Peyer's patch (tissue), 4 donors: ENCODE data around the gene SMPDL3A. TPM values are rescaled to one million over a fixed set of nuclear protein-coding genes. Genes with fewer than 3 reads are reported as not detected.

ENCODE experiments used
- DNase-seq, 3 donors: peaks; one replicate each; pipeline ENCODE4 v3.0.0-alpha.2; 2017 to 2019
- H3K27ac ChIP-seq, 4 donors: fragments of 200-600 bp; sonication (generic); one replicate each; pipeline ENCODE4 v1.5.1; 2016 to 2019
- H3K27me3 ChIP-seq, 2 donors: fragments of 200-600 bp; sonication (generic); one replicate each; pipeline ENCODE4 v1.5.1; 2019
- H3K36me3 ChIP-seq, 3 donors: fragments of 200-600 bp; sonication (generic); one replicate each; pipeline ENCODE4 v1.5.1; 2016 to 2019
- H3K4me1 ChIP-seq, 4 donors: fragments of 200-600 bp; sonication (generic); one replicate each; pipeline ENCODE4 v1.5.1; 2016 to 2019
- H3K4me3 ChIP-seq, 4 donors: fragments of 200-600 bp; sonication (generic); 1 replicate in 3 of 4; 2 replicates in 1 of 4; pipeline ENCODE4 v1.5.1; 2016 to 2019; ENCODE audit warnings: mild to moderate bottlenecking in 1 of 4
- H3K9me3 ChIP-seq, 4 donors: fragments of 200-600 bp; sonication (generic); one replicate each; pipeline ENCODE4 v1.5.1; 2016 to 2019; ENCODE audit warnings: mild to moderate bottlenecking in 1 of 4
- POLR2A ChIP-seq, 2 donors: fragments of 450-650 bp; IDR thresholded peaks; one replicate each; pipeline ENCODE4 v1.5.1; 2017; ENCODE audit warnings: antibody characterized with exemption in 2 of 2, mild to moderate bottlenecking in 2 of 2, moderate library complexity in 2 of 2
- total RNA-seq, 4 donors: library from RNA; depleted of rRNA; stranded (reverse); fragments of >200 nt; gene quantifications; one replicate each; pipeline ENCODE4 v1.1.0, GENCODE V29; 2016
- TF ChIP-seq, protein P1 (sequence below), 6 experiments: fragments of 450-650 bp in 4 of 6; fragments of 200-600 bp in 2 of 6; sonication (generic) in 1 of 6; IDR thresholded peaks; one replicate each; pipeline ENCODE4 v1.5.1; 2017 to 2019; ENCODE audit warnings: antibody characterized with exemption in 6 of 6, mild to moderate bottlenecking in 3 of 6, moderate library complexity in 1 of 6

The SMPDL3A gene
- total RNA-seq, 4 donors from 2014 or later = 15.7 to 641 (median 190) TPM

DNA sequence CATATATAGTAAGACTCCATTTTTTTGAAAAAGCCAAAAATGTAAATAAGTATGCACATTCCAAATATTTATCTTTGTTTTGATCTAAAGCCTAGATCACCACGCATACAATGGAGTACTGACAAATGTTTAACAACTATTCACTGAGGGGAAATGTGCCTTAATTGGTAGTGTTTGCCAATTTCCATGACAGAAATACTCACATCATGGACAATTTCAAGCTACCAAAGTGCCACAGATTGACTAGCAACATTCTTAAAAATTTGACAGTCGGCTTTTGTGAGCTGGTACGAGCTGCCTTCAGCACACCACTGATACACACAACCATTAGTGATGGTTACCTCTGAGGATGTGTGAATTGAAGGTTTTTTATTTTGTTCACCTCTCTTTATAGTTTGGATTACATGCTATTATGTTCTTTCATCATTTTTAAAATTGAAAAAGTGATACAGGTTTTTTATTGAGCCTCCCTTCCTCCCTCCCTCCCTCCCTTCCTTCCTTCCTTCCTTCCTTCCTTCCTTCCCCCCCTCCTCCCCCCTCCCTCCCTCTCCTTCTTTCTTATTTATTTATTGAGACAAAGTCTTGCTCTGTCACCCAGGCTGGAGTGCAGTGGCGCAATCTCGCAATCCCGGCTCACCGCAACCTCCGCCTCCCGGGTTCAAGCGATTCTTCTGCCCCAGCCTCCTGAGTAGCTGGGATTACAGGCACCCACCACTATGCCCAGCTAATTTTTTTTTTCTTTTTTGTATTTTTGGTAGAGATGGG lies 19.2 kb downstream of the SMPDL3A start:
- H3K36me3 ChIP-seq = peaks cover 0 to 55% (median 2%) of the 10 kb centered on the region in 3 donors
- peak overlapping the region in 1 of 4 donors; percentile 4 for H3K27ac ChIP-seq
- no peak overlapping the region for H3K4me3 ChIP-seq
- no peaks in the 10 kb centered on the region for H3K9me3 ChIP-seq
- no peak for TF ChIP-seq POLR2A (IDR thresholded peaks at IDR 0.05)
- TF ChIP-seq, protein P1, sequence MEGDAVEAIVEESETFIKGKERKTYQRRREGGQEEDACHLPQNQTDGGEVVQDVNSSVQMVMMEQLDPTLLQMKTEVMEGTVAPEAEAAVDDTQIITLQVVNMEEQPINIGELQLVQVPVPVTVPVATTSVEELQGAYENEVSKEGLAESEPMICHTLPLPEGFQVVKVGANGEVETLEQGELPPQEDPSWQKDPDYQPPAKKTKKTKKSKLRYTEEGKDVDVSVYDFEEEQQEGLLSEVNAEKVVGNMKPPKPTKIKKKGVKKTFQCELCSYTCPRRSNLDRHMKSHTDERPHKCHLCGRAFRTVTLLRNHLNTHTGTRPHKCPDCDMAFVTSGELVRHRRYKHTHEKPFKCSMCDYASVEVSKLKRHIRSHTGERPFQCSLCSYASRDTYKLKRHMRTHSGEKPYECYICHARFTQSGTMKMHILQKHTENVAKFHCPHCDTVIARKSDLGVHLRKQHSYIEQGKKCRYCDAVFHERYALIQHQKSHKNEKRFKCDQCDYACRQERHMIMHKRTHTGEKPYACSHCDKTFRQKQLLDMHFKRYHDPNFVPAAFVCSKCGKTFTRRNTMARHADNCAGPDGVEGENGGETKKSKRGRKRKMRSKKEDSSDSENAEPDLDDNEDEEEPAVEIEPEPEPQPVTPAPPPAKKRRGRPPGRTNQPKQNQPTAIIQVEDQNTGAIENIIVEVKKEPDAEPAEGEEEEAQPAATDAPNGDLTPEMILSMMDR (IDR thresholded peaks at IDR 0.05) = no peak
- H3K27me3 ChIP-seq = no peaks in the 10 kb centered on the region
- DNase-seq = no peak
- H3K4me1 ChIP-seq = no peaks in the 10 kb centered on the region

DNA sequence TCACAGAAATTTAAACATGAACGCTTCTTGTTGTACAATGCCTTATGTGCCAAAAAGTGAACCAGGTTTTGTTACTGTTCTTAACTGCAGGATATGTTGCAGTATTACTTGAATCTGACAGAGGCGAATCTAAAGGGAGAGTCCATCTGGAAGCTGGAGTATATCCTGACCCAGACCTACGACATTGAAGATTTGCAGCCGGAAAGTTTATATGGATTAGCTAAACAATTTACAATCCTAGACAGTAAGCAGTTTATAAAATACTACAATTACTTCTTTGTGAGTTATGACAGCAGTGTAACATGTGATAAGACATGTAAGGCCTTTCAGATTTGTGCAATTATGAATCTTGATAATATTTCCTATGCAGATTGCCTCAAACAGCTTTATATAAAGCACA lies 19.9 kb downstream of the SMPDL3A start:
- Histone ChIP-seq H3K9me3 (no peaks in the 10 kb centered on the region), H3K27me3 (no peaks in the 10 kb centered on the region), H3K4me3 (no peak overlapping the region), H3K27ac (peak overlapping the region in 1 of 4 donors; percentile 4), H3K36me3 (peaks cover 0 to 55% (median 2%) of the 10 kb centered on the region in 3 donors), H3K4me1 (no peaks in the 10 kb centered on the region)
- TF ChIP-seq, protein P1 (IDR thresholded peaks at IDR 0.05) = no peak
- TF ChIP-seq POLR2A (IDR thresholded peaks at IDR 0.05) = no peak
- no peak for DNase-seq

DNA sequence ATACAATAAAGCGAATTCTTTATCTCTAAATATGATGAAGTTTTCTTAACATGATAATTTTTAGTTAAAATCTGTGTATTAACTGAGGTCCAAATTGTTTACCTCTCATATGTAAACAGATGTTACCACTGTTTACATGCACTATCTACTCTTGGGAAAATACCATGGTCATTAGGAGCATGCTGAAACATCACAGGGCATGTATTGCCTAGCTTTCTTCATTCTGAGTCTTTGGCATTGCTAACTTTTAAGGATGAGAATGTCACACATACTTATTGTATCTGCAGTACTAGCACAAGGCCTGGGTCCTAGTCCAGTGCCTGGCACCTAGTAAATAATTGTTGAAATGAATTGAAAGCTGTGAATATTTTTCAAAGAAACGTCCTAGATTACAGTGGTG lies 20.6 kb downstream of the SMPDL3A start:
- no peak for DNase-seq
- H3K27me3 ChIP-seq = no peaks in the 10 kb centered on the region
- no peaks in the 10 kb centered on the region for H3K4me1 ChIP-seq
- no peak overlapping the region for H3K4me3 ChIP-seq
- TF ChIP-seq, protein P1 (IDR thresholded peaks at IDR 0.05) = no peak
- H3K9me3 ChIP-seq = no peaks in the 10 kb centered on the region
- no peak overlapping the region for H3K27ac ChIP-seq
- H3K36me3 ChIP-seq = peaks cover 0 to 50% (median 2%) of the 10 kb centered on the region in 3 donors

DNA sequence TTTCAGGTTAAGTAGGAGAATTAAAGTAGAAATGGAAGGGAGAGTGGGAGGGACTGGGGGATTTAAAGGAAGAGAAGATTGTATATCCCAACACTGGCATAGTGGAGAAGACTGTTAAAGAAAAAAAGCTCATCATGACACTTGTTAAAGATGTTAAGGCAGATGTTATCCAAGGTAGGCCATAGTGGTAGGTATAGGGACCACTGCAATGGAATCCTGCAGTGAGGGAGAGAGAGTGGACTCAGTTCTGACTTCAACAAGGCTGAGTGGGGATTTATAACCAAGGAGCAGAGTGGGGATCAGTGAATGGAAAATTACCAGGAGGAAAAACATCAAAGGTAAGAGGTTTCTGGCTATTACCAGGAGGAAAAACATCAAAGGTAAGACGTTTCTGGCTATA lies 21.1 kb downstream of the SMPDL3A start:
- no peak overlapping the region for H3K27ac ChIP-seq
- no peak for TF ChIP-seq POLR2A (IDR thresholded peaks at IDR 0.05)
- TF ChIP-seq, protein P1 (IDR thresholded peaks at IDR 0.05) = no peak
- no peak overlapping the region for H3K4me3 ChIP-seq
- peaks cover 0 to 45% (median 2%) of the 10 kb centered on the region in 3 donors for H3K36me3 ChIP-seq
- no peaks in the 10 kb centered on the region for H3K27me3 ChIP-seq
- no peaks in the 10 kb centered on the region for H3K4me1 ChIP-seq
- DNase-seq = no peak
- H3K9me3 ChIP-seq = no peaks in the 10 kb centered on the region

DNA sequence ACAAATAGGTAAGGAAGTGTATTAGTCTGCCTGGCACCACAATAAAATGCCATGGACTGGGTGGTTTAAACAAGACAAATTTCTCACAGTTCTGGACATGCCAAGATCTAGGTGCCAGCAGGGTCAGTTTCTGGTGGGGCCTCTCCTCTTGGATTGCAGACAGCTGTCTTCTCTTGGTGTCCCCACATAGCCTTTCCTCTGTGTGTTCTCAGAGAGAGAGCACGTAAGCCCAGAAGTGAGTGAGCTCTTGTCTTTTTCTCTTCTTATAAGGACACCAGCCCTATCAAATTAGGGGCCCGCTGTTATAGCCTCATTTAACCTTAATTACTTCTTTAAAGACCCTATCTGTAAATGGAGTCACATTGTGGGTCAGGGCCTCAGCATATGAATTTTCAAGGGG lies 28.3 kb downstream of the SMPDL3A start:
- Histone ChIP-seq H3K4me3 (no peak overlapping the region), H3K27me3 (no peaks in the 10 kb centered on the region), H3K4me1 (no peaks in the 10 kb centered on the region), H3K9me3 (no peaks in the 10 kb centered on the region), H3K27ac (no peak overlapping the region), H3K36me3 (no peaks in the 10 kb centered on the region)
- TF ChIP-seq, protein P1 (IDR thresholded peaks at IDR 0.05) = no peak
- no peak for TF ChIP-seq POLR2A (IDR thresholded peaks at IDR 0.05)
- no peak for DNase-seq
